ENCODE measurements around the gene SBNO2.
A peak's percentile ranks its signal among the peaks of the same experiment; 100 is the strongest.
"Not testable (repeated sequence)": the region's sequence is repeated elsewhere in the genome, so short reads cannot be mapped to it uniquely, and the experiment has no call there.

SBNO2 gene

GRCh38 chr19:1210227-1210538, 36.1 kb upstream of the SBNO2 start:
- DNase-seq (ENCODE audit: low read depth, low spot score) = no peak

GRCh38 chr19:1208830-1209229, 34.8 kb upstream of the SBNO2 start:
- DNase-seq (ENCODE audit: low read depth, low spot score) = not testable (repeated sequence)

GRCh38 chr19:1206864-1207450, 32.9 kb upstream of the SBNO2 start:
- peak; percentile 47 for DNase-seq (ENCODE audit: low read depth, low spot score)

DNA sequence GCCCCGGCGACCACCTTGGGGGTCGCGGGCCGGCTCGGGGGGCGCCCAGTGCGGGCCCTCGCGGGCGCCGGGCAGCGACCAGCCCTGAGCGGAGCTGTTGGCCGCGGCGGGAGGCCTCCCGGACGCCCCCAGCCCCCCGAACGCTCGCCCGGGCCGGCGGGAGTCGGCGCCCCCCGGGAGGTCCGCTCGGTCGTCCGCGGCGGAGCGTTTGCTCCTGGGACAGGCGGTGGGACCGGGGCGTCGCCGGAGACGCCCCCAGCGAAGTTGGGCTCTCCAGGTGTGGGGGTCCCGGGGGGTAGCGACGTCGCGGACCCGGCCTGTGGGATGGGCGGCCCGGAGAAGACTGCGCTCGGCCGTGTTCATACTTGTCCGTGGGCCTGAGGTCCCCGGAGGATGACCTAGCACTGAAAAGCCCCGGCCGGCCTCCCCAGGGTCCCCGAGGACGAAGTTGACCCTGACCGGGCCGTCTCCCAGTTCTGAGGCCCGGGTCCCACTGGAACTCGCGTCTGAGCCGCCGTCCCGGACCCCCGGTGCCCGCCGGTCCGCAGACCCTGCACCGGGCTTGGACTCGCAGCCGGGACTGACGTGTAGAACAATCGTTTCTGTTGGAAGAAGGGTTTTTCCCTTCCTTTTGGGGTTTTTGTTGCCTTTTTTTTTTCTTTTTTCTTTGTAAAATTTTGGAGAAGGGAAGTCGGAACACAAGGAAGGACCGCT, 32.2 kb upstream of the SBNO2 start:
- DNase-seq (ENCODE audit: low read depth, low spot score) = no peak

DNA sequence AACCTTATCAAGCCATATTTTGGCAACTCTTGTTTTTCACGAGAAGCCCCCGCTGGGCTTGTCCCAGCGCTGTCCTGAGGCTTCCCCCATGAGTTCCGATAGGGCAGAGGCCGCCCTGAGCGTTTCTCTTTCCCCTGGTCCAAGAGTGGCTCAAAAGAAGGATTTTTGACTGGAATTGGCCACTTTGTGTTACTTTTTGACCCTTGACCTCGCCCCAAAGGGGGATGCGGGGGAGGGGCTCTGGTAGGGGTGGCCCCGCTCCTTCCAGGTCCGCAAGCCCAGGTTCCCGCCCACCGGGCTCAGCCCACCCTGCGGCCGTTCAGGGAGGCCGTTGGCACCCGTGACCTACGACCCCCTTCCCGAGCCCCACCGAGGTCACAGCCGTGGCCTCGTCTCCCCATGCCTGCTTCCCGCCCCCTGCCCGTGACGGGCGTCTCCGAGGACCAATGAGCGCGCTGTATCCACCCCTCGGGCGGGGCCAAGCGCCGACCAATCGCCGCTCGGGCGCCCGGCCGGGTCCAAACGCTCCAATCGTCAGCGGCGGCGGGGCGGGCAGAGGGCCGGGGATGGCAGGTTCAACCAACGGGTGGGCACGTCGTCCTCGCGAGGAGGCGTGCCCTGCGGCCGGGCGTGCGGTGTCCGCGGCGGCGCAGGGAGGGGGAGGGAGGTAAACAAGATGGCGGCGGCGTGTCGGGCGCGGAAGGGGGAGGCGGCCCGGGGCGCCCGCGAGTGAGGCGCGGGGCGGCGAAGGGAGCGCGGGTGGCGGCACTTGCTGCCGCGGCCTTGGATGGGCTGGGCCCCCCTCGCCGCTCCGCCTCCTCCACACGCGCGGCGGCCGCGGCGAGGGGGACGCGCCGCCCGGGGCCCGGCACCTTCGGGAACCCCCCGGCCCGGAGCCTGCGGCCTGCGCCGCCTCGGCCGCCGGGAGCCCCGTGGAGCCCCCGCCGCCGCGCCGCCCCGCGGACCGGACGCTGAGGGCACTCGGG, 31.3 kb upstream of the SBNO2 start, which contains the start of gene STK11:
Gene STK11 (plus strand): TSS at position 665 of the 986 bp plus-strand sequence. CDS start 1,136 bp downstream, outside the sequence.
- DNase-seq (ENCODE audit: low read depth, low spot score) = peak; percentile 98

DNA sequence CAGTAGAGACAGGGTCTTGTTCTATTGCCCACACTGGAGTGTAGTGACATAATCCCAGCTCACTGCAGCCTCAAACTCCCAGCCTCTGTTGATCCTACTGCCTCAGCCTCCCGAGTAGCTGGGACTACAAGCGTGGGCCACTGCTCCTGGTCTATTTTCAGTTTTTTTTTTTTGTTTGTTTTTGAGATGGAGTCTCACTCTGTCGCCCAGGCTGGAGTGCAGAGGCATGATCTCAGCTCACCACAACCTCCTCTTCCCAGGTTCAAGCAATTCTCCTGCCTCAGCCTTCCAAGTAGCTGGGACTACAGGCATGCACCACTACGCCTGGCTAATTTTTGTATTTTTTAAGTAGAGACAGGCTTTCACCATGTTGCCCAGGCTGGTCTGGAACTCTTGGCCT, 26.5 kb upstream of the SBNO2 start:
- DNase-seq (ENCODE audit: low read depth, low spot score) = not testable (repeated sequence)

GRCh38 chr19:1199531-1199930, 25.5 kb upstream of the SBNO2 start:
- DNase-seq (ENCODE audit: low read depth, low spot score) = no peak

DNA sequence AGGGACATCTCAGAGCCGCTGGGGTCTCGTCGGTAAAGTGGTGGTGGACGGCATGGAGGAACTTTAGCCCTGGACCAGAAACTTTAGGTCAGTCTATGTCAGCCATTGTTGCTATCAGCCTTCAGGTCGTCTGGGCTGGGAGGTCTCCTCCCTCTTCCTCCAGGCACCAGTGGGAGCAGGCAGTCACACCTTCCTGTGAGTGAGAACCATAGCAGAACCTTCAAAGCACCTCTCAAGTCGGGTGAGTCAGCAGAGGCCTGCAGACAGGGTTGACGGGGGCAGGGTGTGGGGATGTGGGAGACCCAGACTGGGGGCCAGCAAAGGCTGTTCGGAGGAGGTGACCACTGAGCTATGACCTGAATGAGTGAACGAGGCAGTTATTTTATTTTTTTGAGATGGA, 15.4 kb upstream of the SBNO2 start:
- DNase-seq (ENCODE audit: low read depth, low spot score) = peak; percentile 69

- DNase-seq (ENCODE audit: low read depth, low spot score) = peak; percentile 93
These were observed 9.6 kb upstream of the SBNO2 start for GRCh38 chr19:1183543-1184172.

- no peak for DNase-seq (ENCODE audit: low read depth, low spot score)
These were observed 8.7 kb upstream of the SBNO2 start for GRCh38 chr19:1182727-1183126.

DNA sequence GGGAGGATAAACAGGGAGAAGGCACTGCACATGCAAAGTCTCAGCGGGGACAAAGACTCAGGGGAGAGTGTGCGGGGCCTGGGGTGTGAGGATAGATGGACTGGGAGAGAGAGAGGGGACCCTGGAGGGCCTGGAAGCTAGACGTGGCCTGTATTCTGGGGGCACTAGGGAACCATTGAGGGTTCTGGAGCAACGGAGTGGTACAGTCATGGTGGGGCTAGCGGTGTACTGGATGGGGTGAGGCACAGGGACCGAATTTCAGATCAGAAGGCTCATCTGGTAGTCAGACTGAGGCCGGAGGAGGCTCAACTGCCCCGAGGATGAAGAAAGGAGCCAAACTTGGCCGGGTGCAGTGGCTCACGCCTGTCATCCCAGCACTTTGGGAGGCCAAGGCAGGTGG, 8.0 kb upstream of the SBNO2 start:
- no peak for DNase-seq (ENCODE audit: low read depth, low spot score)

GRCh38 chr19:1181606-1182005, 7.5 kb upstream of the SBNO2 start:
- peak; percentile 73 for DNase-seq (ENCODE audit: low read depth, low spot score)

- no peak for DNase-seq (ENCODE audit: low read depth, low spot score)
These were observed 3.5 kb upstream of the SBNO2 start for GRCh38 chr19:1177322-1178114.

DNA sequence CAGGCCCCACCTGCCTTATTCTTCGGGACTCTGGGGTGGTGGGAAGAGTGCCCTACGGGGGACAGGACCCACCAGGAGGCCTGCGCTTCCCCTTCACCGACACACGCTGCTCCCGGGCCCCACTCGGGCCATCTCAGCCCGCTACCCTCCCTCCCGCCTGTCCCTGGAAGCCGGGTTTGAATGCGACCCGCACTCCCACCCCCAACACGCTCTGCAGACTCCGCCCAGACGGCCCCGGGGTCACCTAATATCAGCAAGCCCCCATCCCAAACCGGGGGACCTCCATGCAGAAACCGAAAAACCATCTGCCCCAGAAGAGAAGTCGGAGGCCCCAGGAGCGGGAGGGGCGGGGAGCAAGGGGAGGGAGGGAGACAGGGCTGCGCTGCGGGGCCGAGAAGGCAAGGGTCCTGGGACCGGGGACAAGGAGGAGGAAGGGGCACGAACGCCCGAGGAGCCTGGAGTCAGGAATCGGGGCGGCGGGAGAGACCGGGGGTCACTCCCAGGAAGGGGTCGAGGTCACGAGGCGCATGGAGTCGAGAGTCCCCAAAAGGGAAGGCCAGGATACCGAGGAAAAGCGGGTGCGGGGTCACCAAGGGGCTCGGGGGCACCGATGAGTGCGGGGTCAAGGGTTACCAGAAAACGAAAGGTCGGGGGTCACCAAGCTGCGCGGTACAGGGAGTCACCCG, 766 bp downstream of the SBNO2 start:
- no peak for DNase-seq (ENCODE audit: low read depth, low spot score)

- DNase-seq (ENCODE audit: low read depth, low spot score) = peak; percentile 61
These were observed 1.5 kb downstream of the SBNO2 start for GRCh38 chr19:1172353-1173158.

- peak; percentile 70 for DNase-seq (ENCODE audit: low read depth, low spot score)
These were observed 2.2 kb downstream of the SBNO2 start for GRCh38 chr19:1171755-1172352.

GRCh38 chr19:1170938-1171754, 2.9 kb downstream of the SBNO2 start:
- peak; percentile 28 for DNase-seq (ENCODE audit: low read depth, low spot score)

Data from ELF-1 (cell line).